ENCODE measurements around the gene SEM1. TPM values are rescaled to one million over a fixed set of nuclear protein-coding genes. Genes with fewer than 3 reads are reported as not detected.
"Not testable (repeated sequence)": the region's sequence is repeated elsewhere in the genome, so short reads cannot be mapped to it uniquely, and the experiment has no call there.

SEM1 gene
- total RNA-seq, 1 donor = 21.2 TPM

DNA sequence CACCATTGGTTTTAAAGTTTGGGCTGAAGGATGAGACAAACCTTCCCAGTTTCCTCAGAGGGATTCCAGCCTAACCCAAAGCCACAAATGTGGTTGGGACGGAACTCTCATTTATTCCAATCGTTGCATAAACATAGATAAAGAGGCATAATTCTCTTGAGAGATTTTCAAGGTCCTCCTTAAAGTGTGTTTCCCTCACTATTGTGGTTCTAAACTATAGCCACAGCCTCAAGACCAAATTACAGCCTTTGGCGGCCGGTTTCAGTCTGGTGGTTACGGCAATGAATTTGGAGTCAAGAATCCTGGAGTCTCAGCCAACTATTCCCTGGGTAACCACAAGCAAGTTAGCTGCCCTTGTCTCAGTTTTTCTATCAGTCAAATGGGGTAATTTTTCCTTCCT is 42.6 kb downstream of the SEM1 start:
- DNase-seq (ENCODE audit: low read depth) = no peak
- H3K4me3 ChIP-seq (ENCODE audit: low read depth, low read length) = no peak overlapping the region
- TF ChIP-seq, protein P1, sequence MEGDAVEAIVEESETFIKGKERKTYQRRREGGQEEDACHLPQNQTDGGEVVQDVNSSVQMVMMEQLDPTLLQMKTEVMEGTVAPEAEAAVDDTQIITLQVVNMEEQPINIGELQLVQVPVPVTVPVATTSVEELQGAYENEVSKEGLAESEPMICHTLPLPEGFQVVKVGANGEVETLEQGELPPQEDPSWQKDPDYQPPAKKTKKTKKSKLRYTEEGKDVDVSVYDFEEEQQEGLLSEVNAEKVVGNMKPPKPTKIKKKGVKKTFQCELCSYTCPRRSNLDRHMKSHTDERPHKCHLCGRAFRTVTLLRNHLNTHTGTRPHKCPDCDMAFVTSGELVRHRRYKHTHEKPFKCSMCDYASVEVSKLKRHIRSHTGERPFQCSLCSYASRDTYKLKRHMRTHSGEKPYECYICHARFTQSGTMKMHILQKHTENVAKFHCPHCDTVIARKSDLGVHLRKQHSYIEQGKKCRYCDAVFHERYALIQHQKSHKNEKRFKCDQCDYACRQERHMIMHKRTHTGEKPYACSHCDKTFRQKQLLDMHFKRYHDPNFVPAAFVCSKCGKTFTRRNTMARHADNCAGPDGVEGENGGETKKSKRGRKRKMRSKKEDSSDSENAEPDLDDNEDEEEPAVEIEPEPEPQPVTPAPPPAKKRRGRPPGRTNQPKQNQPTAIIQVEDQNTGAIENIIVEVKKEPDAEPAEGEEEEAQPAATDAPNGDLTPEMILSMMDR (IDR thresholded peaks at IDR 0.05; ENCODE audit: insufficient read depth, low read depth, low read length) = no peak

DNA sequence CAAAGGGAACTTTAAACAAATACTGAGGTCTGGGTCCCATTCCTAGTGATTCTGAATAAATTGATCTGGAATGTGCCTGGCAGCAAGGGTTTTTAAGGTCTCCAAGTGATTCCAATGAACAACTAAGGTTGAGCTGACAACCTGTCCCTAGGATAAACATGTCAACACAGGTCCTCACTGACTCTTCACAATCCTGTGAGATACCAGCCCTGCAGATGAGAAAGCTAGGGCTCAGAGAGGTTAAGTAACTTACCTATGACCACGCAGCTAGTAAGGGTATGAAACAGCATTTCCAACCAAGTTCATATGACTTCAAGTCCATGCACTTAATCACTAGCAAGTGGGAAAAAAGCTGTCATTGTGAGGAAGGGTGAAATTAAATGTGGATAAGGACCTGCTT is 44.0 kb downstream of the SEM1 start:
- H3K4me3 ChIP-seq (ENCODE audit: low read depth, low read length) = no peak overlapping the region
- TF ChIP-seq, protein P1 (IDR thresholded peaks at IDR 0.05; ENCODE audit: insufficient read depth, low read depth, low read length) = no peak
- DNase-seq (ENCODE audit: low read depth) = no peak

DNA sequence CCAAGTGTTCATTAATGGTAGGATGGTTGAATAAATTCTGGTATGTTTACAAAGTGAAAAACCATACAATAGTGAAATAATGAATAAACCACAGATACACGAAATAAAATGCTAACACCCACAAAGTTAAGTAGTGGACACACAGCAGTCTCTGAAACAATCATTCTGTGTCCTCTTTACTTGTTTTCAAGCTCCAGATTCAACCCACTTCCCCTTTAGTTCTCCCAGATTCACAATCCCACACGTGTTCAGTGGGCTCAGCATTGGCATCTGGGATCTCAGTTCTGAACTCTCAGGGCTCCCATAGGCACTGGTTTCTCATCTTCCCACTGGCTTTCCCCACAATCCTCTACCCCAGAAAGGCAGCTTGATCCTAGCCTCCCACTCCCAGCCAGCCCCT is 44.9 kb downstream of the SEM1 start:
- H3K4me3 ChIP-seq (ENCODE audit: low read depth, low read length) = no peak overlapping the region
- DNase-seq (ENCODE audit: low read depth) = no peak
- TF ChIP-seq, protein P1 (IDR thresholded peaks at IDR 0.05; ENCODE audit: insufficient read depth, low read depth, low read length) = no peak

DNA sequence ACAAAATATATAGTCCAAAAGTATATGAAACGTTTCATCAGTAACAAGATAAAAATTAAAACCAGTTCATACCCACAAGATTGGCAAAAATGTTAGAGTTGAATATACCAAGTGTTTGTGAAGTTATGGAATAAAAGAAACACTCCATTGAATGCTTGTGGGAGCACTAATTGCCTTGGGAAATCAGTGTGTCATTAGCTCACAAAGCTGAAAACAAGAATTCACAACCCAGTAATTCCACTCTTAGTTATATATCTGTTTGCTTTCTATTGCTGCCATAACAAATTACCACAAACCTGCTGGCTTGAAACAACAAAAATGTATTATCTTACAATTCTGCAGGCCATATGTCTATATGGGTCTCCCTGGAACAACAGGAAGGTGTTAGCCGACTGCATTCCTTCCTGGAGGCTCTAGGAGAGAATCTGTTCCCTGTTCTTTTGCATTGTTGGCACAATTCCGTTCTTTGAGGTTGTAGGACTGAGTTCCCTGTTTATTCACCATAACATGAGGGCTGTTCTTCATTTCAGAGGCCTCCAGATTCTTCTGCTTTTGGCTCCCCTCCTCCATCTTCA is 45.7 kb downstream of the SEM1 start:
- TF ChIP-seq, protein P1 (IDR thresholded peaks at IDR 0.05; ENCODE audit: insufficient read depth, low read depth, low read length) = no peak
- no peak overlapping the region for H3K4me3 ChIP-seq (ENCODE audit: low read depth, low read length)

DNA sequence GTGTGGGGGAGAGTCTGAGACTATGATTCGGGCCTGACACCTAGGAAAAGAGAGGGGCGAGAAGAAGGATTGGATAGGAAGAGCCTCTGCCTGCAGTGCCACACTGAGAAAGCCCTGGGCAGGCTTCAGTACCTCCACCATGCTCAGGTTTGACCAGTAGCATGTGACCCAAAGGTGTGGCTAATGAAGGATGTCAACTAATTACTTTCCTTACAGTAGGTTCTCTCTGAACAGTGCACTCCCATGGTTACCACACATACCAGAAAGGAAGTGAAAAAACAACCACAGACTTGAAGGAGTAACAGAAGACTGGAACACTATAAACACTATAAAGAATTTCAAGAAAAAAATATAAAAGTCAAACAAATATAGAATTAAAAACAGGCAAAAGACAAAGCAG is 46.2 kb downstream of the SEM1 start:
- DNase-seq (ENCODE audit: low read depth) = no peak
- TF ChIP-seq, protein P1 (IDR thresholded peaks at IDR 0.05; ENCODE audit: insufficient read depth, low read depth, low read length) = no peak
- H3K4me3 ChIP-seq (ENCODE audit: low read depth, low read length) = no peak overlapping the region

More for the DNA sequence above, 45.7 kb downstream of the SEM1 start:
- DNase-seq (ENCODE audit: low read depth) = no peak

DNA sequence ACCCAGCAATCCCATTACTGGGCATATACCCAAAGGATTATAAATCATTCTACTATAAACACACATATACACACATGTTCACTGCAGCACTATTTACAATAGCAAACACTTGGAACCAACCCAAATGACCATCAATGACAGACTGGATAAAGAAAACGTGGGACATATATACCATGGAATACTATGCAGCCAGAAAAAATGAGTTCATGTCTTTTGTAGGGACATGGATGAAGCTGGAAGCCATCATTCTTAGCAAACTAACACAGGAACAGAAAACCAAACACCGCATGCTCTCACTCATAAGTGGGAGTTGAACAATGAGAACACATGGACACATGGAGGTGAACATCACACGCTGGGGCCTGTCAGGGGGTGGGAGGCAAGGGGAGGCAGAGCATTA is 47.5 kb downstream of the SEM1 start:
- H3K4me3 ChIP-seq (ENCODE audit: low read depth, low read length); DNase-seq (ENCODE audit: low read depth): not testable (repeated sequence)

DNA sequence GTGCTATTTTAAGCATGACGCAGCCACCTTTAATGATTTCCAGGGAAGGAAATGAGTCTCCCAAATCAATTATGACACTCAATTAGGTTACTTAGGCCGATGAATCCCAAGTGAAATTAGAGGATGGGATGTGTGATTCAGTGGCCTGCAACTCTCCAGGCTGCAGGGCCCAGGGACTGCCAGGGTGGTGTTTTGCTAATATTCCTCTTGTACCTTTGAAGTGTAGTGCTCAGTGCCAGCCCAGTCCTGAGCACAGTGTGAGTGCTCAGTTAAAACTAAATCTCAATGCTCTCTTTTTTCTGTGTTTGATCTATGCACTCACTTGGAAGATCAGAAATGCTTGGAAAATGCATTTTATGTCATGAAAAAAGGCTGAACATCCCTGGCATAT is 51.6 kb downstream of the SEM1 start:
- TF ChIP-seq, protein P1 (IDR thresholded peaks at IDR 0.05; ENCODE audit: insufficient read depth, low read depth, low read length) = no peak
- no peak for DNase-seq (ENCODE audit: low read depth)
- H3K4me3 ChIP-seq (ENCODE audit: low read depth, low read length) = no peak overlapping the region

Measured in fibroblast of villous mesenchyme (primary cell).